Measurements from ENCODE around the gene TMEM132D. TPM values are rescaled to one million over a fixed set of nuclear protein-coding genes. Genes with fewer than 3 reads are reported as not detected.

Gene TMEM132D
- total and polyA plus RNA-seq, 3 donors from 2014 or later, result 0.44 to 0.50 (median 0.47) TPM

- no peaks in the 10 kb centered on the region for H3K36me3 ChIP-seq (ENCODE audit: low read depth, missing control alignments)
- H3K27me3 ChIP-seq, result no peaks in the 10 kb centered on the region
- no peak overlapping the region for H3K27ac ChIP-seq
- no peaks in the 10 kb centered on the region for H3K4me1 ChIP-seq
- intact Hi-C loops (cut with DNase I; ENCODE audit: low total_unique reads), result no loop called here
- no peak for DNase-seq
- no peak overlapping the region for H3K4me3 ChIP-seq
- TF ChIP-seq POLR2A (IDR thresholded peaks at IDR 0.05) (no peak), CTCF (IDR thresholded peaks at IDR 0.05) (no peak)
- no peaks in the 10 kb centered on the region for H3K9me3 ChIP-seq
- 76 to 77% methylated on average over 3 to 5 of the region's 5 CpGs for WGBS, 2 donors
These were observed 33.0 kb downstream of the TMEM132D start for GRCh38 chr12:129870796-129871195.

GRCh38 chr12:129870136-129870535, 33.7 kb downstream of the TMEM132D start:
- no peak overlapping the region for H3K27ac ChIP-seq
- 95% methylated on average over 2 of the region's 2 CpGs; no CpG with 5 or more reads in 1 of the 2 donors for WGBS, 2 donors
- H3K9me3 ChIP-seq, result no peaks in the 10 kb centered on the region
- no peaks in the 10 kb centered on the region for H3K36me3 ChIP-seq (ENCODE audit: low read depth, missing control alignments)
- H3K27me3 ChIP-seq, result no peaks in the 10 kb centered on the region
- TF ChIP-seq CTCF (IDR thresholded peaks at IDR 0.05) (no peak), POLR2A (IDR thresholded peaks at IDR 0.05) (no peak)
- intact Hi-C loops (cut with DNase I; ENCODE audit: low total_unique reads), result no loop called here
- no peaks in the 10 kb centered on the region for H3K4me1 ChIP-seq
- no peak for DNase-seq
- no peak overlapping the region for H3K4me3 ChIP-seq

GRCh38 chr12:129868575-129868974, 35.2 kb downstream of the TMEM132D start:
- no peaks in the 10 kb centered on the region for H3K27me3 ChIP-seq
- no peaks in the 10 kb centered on the region for H3K36me3 ChIP-seq (ENCODE audit: low read depth, missing control alignments)
- no peak overlapping the region for H3K27ac ChIP-seq
- no peaks in the 10 kb centered on the region for H3K9me3 ChIP-seq
- WGBS, 2 donors, result 89 to 90% methylated on average over 8 of the region's 8 CpGs
- intact Hi-C loops (cut with DNase I; ENCODE audit: low total_unique reads), result no loop called here
- H3K4me1 ChIP-seq, result no peaks in the 10 kb centered on the region
- no peak for DNase-seq
- H3K4me3 ChIP-seq, result no peak overlapping the region
- no peak for TF ChIP-seq POLR2A (IDR thresholded peaks at IDR 0.05)
- no peak for TF ChIP-seq CTCF (IDR thresholded peaks at IDR 0.05)

- Histone ChIP-seq H3K27me3 (no peaks in the 10 kb centered on the region), H3K4me3 (no peak overlapping the region), H3K4me1 (no peaks in the 10 kb centered on the region), H3K27ac (no peak overlapping the region), H3K9me3 (no peaks in the 10 kb centered on the region), H3K36me3 (ENCODE audit: low read depth, missing control alignments) (no peaks in the 10 kb centered on the region)
- no peak for DNase-seq
- TF ChIP-seq POLR2A (IDR thresholded peaks at IDR 0.05) (no peak), CTCF (IDR thresholded peaks at IDR 0.05) (no peak)
- 72 to 75% methylated on average over 4 of the region's 4 CpGs for WGBS, 2 donors
- intact Hi-C loops (cut with DNase I; ENCODE audit: low total_unique reads), result no loop called here
These were observed 39.9 kb downstream of the TMEM132D start for GRCh38 chr12:129863938-129864337.

- H3K4me1 ChIP-seq, result no peaks in the 10 kb centered on the region
- H3K27ac ChIP-seq, result no peak overlapping the region
- intact Hi-C loops (cut with DNase I; ENCODE audit: low total_unique reads), result no loop called here
- 46 to 53% methylated on average over 7 of the region's 7 CpGs for WGBS, 2 donors
- H3K4me3 ChIP-seq, result no peak overlapping the region
- no peaks in the 10 kb centered on the region for H3K9me3 ChIP-seq
- TF ChIP-seq CTCF (IDR thresholded peaks at IDR 0.05) (no peak), POLR2A (IDR thresholded peaks at IDR 0.05) (no peak)
- no peaks in the 10 kb centered on the region for H3K36me3 ChIP-seq (ENCODE audit: low read depth, missing control alignments)
- no peak for DNase-seq
- H3K27me3 ChIP-seq, result no peaks in the 10 kb centered on the region
These were observed 41.2 kb downstream of the TMEM132D start for GRCh38 chr12:129862561-129863175.
